PC-3 (cell line): Measurements from ENCODE around the gene TIMM8A. TPM values are rescaled to one million over a fixed set of nuclear protein-coding genes. Genes with fewer than 3 reads are reported as not detected.

Source experiments
- ATAC-seq: fragments of 200-7000 bp; cut with Tn5 transposase; 2 replicates; pipeline ENCODE4 v1.9.1; 2020; ENCODE audit warnings: mild to moderate bottlenecking, moderate library complexity
- BruUV-seq: library from RNA; stranded (reverse); fragments of 400-500 nt; replicated peaks from 2 replicates; lab custom pipeline; 2021; lab: Mats Ljungman, UMichigan
- CTCF ChIA-PET: fragments of 300-600 bp; sonication (Branson Sonifier 250); formaldehyde crosslinking; loops from one replicate; lab custom pipeline; 2022; ENCODE audit warnings: antibody characterized with exemption; lab: Charles Lee
- POLR2A ChIA-PET: fragments of 300-600 bp; sonication (Branson Sonifier 250); formaldehyde crosslinking; loops from one replicate; lab custom pipeline; 2022; ENCODE audit warnings: antibody characterized with exemption; ENCODE audit not compliant: unreplicated experiment; lab: Charles Lee
- DNase-seq: peaks from one replicate; pipeline ENCODE4 v3.0.0-alpha.2; 2015
- H2AFZ ChIP-seq: fragments of 300-600 bp; sonication (generic); 2 replicates; pipeline ENCODE4 v1.6.0; 2016; ENCODE audit warnings: antibody characterized with exemption, low read length
- H3F3A ChIP-seq: fragments of 300-600 bp; sonication (generic); one replicate; pipeline ENCODE4 v1.6.0; 2017; ENCODE audit warnings: antibody characterized with exemption, low read length, control low read depth, mild to moderate bottlenecking; ENCODE audit not compliant: unreplicated experiment
- H3K27ac ChIP-seq: fragments of 300-600 bp; sonication (generic); 2 replicates; pipeline ENCODE4 v1.5.1; 2016; ENCODE audit warnings: mild to moderate bottlenecking, low read length
- H3K27me3 ChIP-seq: fragments of 300-600 bp; sonication (generic); 2 replicates; pipeline ENCODE4 v1.6.1; 2016; ENCODE audit warnings: low read length, mixed read lengths
- H3K36me3 ChIP-seq: fragments of 300-600 bp; sonication (generic); 2 replicates; pipeline ENCODE4 v1.6.1; 2016; ENCODE audit warnings: low read depth, mixed run types, low read length, mixed read lengths
- H3K4me1 ChIP-seq: fragments of 300-600 bp; sonication (generic); 2 replicates; pipeline ENCODE4 v1.5.1; 2016; ENCODE audit warnings: low read length; ENCODE audit not compliant: insufficient read depth
- H3K4me2 ChIP-seq: fragments of 300-600 bp; sonication (generic); 2 replicates; pipeline ENCODE4 v1.6.0; 2016; ENCODE audit warnings: low read length
- H3K4me3 ChIP-seq: fragments of 300-600 bp; sonication (generic); 2 replicates; pipeline ENCODE4 v1.5.1; 2016; ENCODE audit warnings: mild to moderate bottlenecking, low read length, mixed read lengths
- H3K79me2 ChIP-seq: fragments of 300-600 bp; sonication (generic); 2 replicates; pipeline ENCODE4 v1.6.1; 2017; ENCODE audit warnings: low read length, mixed read lengths
- H3K9ac ChIP-seq: fragments of 300-600 bp; sonication (generic); 2 replicates; pipeline ENCODE4 v1.6.0; 2016; ENCODE audit warnings: mild to moderate bottlenecking, low read length
- H3K9me2 ChIP-seq: fragments of 300-600 bp; sonication (generic); replicated peaks from 2 replicates; pipeline ENCODE4 v1.6.1; 2016; ENCODE audit warnings: mixed run types, low read length, mixed read lengths
- H3K9me3 ChIP-seq: fragments of 300-600 bp; sonication (generic); 2 replicates; pipeline ENCODE4 v1.6.1; 2016; ENCODE audit warnings: low read length, mixed read lengths
- H4K20me1 ChIP-seq: fragments of 300-600 bp; sonication (generic); 2 replicates; pipeline ENCODE4 v1.6.1; 2016; ENCODE audit warnings: low read length, mixed read lengths
- CTCF ChIP-seq: fragments of 300-600 bp; sonication (generic); conservative IDR thresholded peaks from 2 replicates; pipeline ENCODE4 v1.5.1; 2017; ENCODE audit warnings: antibody characterized with exemption, low read depth, mild to moderate bottlenecking, low read length
- EZH2 ChIP-seq: fragments of 300-600 bp; sonication (generic); IDR thresholded peaks from one replicate; pipeline ENCODE4 v1.6.1; 2017; ENCODE audit warnings: antibody characterized with exemption, mild to moderate bottlenecking, low read length; ENCODE audit not compliant: unreplicated experiment
- EZH2phosphoT487 ChIP-seq: fragments of 300-600 bp; sonication (generic); IDR thresholded peaks from 2 replicates; pipeline ENCODE4 v1.6.1; 2018; ENCODE audit warnings: mild to moderate bottlenecking, antibody characterized with exemption, low read length, borderline replicate concordance
- intact Hi-C: fragments of 100-400 bp; cut with micrococcal nuclease; formaldehyde crosslinking; loops from 2 replicates; pipeline ENCODE4 v1.9.0; 2023
- total RNA-seq: library from RNA; depleted of rRNA; stranded (reverse); fragments of >200 nt; gene quantifications from 2 replicates; pipeline ENCODE4 v1.2.3, GENCODE V29; 2014

The TIMM8A gene
- total RNA-seq, 1 experiment from 2014 or later = 5.0 TPM

- H3K9me2 ChIP-seq = no peaks in the 10 kb centered on the region
- POLR2A ChIA-PET = no interaction called here
- no peak overlapping the region for H3K27ac ChIP-seq
- peaks cover 35% of the 10 kb centered on the region for H3K36me3 ChIP-seq
- no peak overlapping the region for H3K9ac ChIP-seq
- H3K79me2 ChIP-seq = peaks cover 33% of the 10 kb centered on the region
- DNase-seq (no peak), ATAC-seq (no peak)
- peaks cover 17% of the 10 kb centered on the region for H3K4me1 ChIP-seq
- no peaks in the 10 kb centered on the region for H3K27me3 ChIP-seq
- no peak overlapping the region for H2AFZ ChIP-seq
- intact Hi-C loops = no loop called here
- H3K4me3 ChIP-seq = no peak overlapping the region
- H3F3A ChIP-seq = no peaks in the 10 kb centered on the region
- no peak overlapping the region for H3K4me2 ChIP-seq
- TF ChIP-seq EZH2 (no peak), CTCF (no peak), EZH2phosphoT487 (no peak)
- H4K20me1 ChIP-seq = peaks cover 17% of the 10 kb centered on the region; the same call in 1 of the 2 replicates
- no peaks in the 10 kb centered on the region for H3K9me3 ChIP-seq
- CTCF ChIA-PET = no interaction called here
- no TSS peak for BruUV-seq
Observed at GRCh38 chrX:101395789-101396188, 47.2 kb upstream of the TIMM8A start.

DNA sequence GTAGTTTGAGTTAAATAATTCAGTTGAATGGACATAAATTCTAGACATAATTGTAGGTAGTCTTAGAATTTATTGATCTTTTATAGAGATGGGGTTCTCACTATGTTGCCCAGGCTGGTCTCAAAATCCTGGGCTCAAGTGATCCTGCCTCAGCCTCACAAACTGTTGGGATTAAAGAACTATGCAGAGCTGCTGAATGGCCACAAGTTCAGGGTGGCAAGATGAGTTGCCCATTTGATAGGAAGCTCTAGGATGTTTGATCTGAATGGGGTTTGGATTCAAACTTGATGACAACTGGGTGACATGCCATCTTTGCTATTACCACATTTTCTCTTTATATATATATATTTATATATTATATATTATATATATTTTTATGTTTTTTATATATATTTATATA lies 45.8 kb upstream of the TIMM8A start:
- Histone ChIP-seq H3K4me2 (no peak overlapping the region), H3K9ac (no peak overlapping the region), H3K36me3 (peaks cover 35% of the 10 kb centered on the region), H4K20me1 (peaks cover 17% of the 10 kb centered on the region; the same call in 1 of the 2 replicates), H3K27me3 (no peaks in the 10 kb centered on the region), H3K9me2 (no peaks in the 10 kb centered on the region), H3K27ac (no peak overlapping the region), H3K4me3 (no peak overlapping the region), H2AFZ (no peak overlapping the region), H3K4me1 (peaks cover 22% of the 10 kb centered on the region), H3K9me3 (no peaks in the 10 kb centered on the region), H3K79me2 (peaks cover 33% of the 10 kb centered on the region), H3F3A (no peaks in the 10 kb centered on the region)
- DNase-seq (no peak), ATAC-seq (no peak)
- BruUV-seq = no TSS peak
- intact Hi-C loops = no loop called here
- ChIA-PET CTCF (no interaction called here), POLR2A (no interaction called here)
- TF ChIP-seq EZH2 (no peak), EZH2phosphoT487 (no peak), CTCF (no peak)

DNA sequence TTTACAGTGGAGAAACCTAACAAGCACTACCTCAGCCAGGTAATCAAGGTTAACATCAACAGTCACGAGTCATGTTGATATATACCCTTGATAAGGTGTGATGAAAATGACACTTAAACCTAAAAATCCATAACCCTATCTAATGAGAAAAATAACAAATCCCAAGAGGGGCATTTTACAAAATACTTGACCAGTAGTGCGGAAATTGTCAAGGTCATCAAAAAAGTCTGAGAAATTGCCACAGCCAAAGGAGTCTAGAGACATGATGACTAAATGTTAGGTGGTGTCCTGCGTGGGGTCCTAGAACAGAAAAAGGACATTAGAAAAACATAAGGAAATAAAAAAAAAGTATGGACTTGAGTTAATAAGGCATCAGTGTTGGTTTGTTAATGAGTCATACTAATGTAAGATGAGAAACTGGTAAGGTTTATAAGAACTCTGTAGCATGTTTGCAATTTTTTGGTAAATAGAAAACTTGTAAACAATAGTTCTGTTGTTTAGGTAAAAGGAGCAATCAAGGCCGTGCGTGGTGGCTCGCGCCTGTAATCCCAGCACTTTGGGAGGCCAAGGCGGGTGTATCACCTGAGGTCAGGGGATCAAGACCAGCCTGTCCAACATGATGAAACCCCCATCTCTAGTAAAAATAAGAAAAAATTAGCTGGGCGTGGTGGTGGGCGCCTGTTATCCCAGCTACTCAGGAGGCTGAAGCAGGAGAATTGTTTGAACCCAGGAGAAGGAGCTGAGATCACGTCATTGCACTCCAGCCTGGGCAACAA lies 45.2 kb upstream of the TIMM8A start:
- Histone ChIP-seq H3K9ac (no peak overlapping the region), H4K20me1 (peaks cover 17% of the 10 kb centered on the region; the same call in 1 of the 2 replicates), H3K36me3 (peaks cover 35% of the 10 kb centered on the region), H3K4me2 (peak overlapping the region; percentile 44), H3K4me3 (peak overlapping the region; percentile 23; the same call in 1 of the 2 replicates), H3F3A (no peaks in the 10 kb centered on the region), H3K79me2 (peaks cover 33% of the 10 kb centered on the region), H2AFZ (no peak overlapping the region), H3K9me3 (no peaks in the 10 kb centered on the region), H3K27ac (no peak overlapping the region), H3K4me1 (peaks cover 22% of the 10 kb centered on the region), H3K27me3 (no peaks in the 10 kb centered on the region), H3K9me2 (no peaks in the 10 kb centered on the region)
- 0 out of 2 replicates have a peak, but pooled peaks have one; percentile 4 for ATAC-seq
- TF ChIP-seq EZH2phosphoT487 = no peak
- no peak for TF ChIP-seq CTCF
- no peak for TF ChIP-seq EZH2
- DNase-seq = no peak
- POLR2A ChIA-PET = no interaction called here
- intact Hi-C loops = no loop called here
- no TSS peak for BruUV-seq
- CTCF ChIA-PET = no interaction called here
